ENCODE data around the gene ZRANB3. TPM values are rescaled to one million over a fixed set of nuclear protein-coding genes. Genes with fewer than 3 reads are reported as not detected.
"Not testable (repeated sequence)": the region's sequence is repeated elsewhere in the genome, so short reads cannot be mapped to it uniquely, and the experiment has no call there.

ZRANB3 gene
- total and polyA plus RNA-seq, 8 donors = 0.91 to 6.1 (median 4.1) TPM

DNA sequence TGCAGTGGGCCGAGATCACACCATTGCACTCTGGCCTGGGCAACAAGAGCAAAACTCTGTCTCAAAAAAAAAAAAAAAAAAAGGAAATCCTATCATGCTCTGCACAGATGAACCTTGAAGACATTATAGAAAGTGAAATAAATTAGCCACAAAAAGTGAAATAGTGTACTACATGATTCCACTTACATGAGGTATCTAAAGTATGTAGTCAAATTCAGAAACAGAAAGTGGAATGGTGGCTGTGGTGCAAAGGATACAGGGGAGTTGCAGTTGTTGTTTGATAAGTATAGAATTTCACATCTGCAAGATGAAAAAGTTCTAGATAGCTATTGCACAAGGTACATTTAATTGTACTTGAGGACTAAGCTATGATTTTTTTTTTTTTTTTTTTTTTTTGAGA lies 5.2 kb downstream of the ZRANB3 start:
- DNase-seq (no peak), FAIRE-seq (no peak), ATAC-seq (no peak)
- WGBS, 2 donors = 100% methylated on average over 1 of the region's 1 CpG
- Histone ChIP-seq H3K9me3 (no peaks in the 10 kb centered on the region), H3K27ac (no peak overlapping the region), H3K4me1 (no peaks in the 10 kb centered on the region), H3K4me3 (no peak overlapping the region), H3K36me3 (no peaks in the 10 kb centered on the region), H3K27me3 (no peaks in the 10 kb centered on the region)
- intact Hi-C loops (cut with DNase I) = no loop called here
- no peak for TF ChIP-seq CTCF (IDR thresholded peaks at IDR 0.05)

DNA sequence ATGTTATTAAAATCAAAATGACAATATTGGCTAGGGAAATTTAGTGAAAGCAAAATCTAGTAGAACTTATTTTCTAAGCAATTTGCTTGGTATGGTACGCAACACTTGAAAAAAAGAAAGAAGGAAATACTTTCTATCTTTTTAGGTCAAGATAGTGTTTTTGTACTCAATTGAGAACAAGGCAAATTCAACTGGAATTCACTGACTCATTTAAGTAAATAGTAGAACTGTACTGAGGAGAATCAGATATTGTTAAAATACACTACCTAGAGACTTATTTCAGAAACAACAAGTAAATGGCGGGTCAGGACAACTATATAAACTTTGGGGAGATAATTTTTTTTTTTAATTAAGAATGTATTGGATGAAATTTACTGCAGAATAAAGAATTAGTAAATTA lies 18.9 kb downstream of the ZRANB3 start:
- no peaks in the 10 kb centered on the region for H3K27me3 ChIP-seq
- H3K4me3 ChIP-seq = no peak overlapping the region
- no peaks in the 10 kb centered on the region for H3K36me3 ChIP-seq
- DNase-seq (no peak), ATAC-seq (no peak), FAIRE-seq (no peak)
- H3K9me3 ChIP-seq = no peaks in the 10 kb centered on the region
- no peak for TF ChIP-seq CTCF (IDR thresholded peaks at IDR 0.05)
- intact Hi-C loops (cut with DNase I) = no loop called here
- whole genome bisulfite sequencing, 2 donors = 98% methylated on average over 2 of the region's 2 CpGs
- no peak overlapping the region for H3K27ac ChIP-seq
- H3K4me1 ChIP-seq = no peaks in the 10 kb centered on the region

DNA sequence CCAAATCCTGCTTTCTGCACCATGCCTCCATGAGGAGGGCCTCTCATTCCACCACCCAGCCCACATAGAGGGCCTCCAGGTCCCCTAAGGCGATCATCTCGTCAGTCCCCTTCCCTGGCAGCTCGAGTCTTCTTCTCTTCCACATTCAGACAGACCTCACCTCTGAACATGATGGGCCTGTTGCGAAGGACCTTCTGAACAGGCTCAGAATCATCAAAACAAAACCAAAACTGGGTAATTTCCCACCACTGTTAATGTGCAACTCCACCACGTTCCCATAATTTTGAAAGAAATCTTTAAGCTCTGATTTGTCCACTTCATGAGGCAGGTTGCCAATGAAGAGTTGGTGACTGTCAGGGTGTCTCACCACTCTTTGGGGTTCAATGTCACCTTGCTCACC lies 20.4 kb downstream of the ZRANB3 start:
- 94 to 96% methylated on average over 5 of the region's 5 CpGs for WGBS, 2 donors
- intact Hi-C loops (cut with DNase I) = no loop called here
- Histone ChIP-seq H3K4me3 (no peak overlapping the region), H3K27me3 (no peaks in the 10 kb centered on the region), H3K9me3 (no peaks in the 10 kb centered on the region), H3K27ac (no peak overlapping the region), H3K36me3 (no peaks in the 10 kb centered on the region), H3K4me1 (no peaks in the 10 kb centered on the region)
- ATAC-seq (no peak), FAIRE-seq (no peak), DNase-seq (no peak)
- no peak for TF ChIP-seq CTCF (IDR thresholded peaks at IDR 0.05)

- Histone ChIP-seq H3K27ac (no peak overlapping the region), H3K4me1 (no peaks in the 10 kb centered on the region), H3K9me3 (no peaks in the 10 kb centered on the region), H3K4me3 (no peak overlapping the region), H3K36me3 (no peaks in the 10 kb centered on the region), H3K27me3 (no peaks in the 10 kb centered on the region)
- no peak for DNase-seq
- intact Hi-C loops (cut with DNase I) = no loop called here
- no peak for ATAC-seq
- no peak for FAIRE-seq
- WGBS, 2 donors = 65 to 75% methylated on average over 1 of the region's 1 CpG
- no peak for TF ChIP-seq CTCF (IDR thresholded peaks at IDR 0.05)
Measured at GRCh38 chr2:135504811-135505210, 26.2 kb downstream of the ZRANB3 start.

DNA sequence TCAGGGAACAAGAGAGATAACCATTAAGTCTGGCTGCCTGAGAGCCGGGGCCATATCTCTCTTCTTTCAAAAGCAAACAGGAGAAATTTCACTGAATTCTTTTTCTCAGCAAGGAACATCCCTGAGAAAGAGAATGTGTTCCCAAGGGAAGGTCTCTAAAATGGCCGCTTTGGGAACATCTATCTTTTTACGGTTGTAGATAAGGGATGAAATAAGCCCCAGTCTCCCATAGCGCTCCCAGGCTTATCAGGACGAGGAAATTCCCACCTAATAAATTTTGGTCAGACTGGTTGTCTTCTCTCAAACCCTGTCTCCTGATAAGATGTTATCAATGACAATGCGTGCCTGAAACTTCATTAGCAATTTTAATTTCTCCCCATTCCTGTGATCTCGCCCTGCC lies 32.4 kb downstream of the ZRANB3 start:
- H3K36me3 ChIP-seq; ATAC-seq; H3K9me3 ChIP-seq; intact Hi-C loops (cut with DNase I); FAIRE-seq; DNase-seq; H3K27ac ChIP-seq; H3K4me1 ChIP-seq; H3K27me3 ChIP-seq; H3K4me3 ChIP-seq: not testable (repeated sequence)
- 97 to 98% methylated on average over 7 of the region's 7 CpGs for WGBS, 2 donors

GRCh38 chr2:135494917-135495316 lies 36.1 kb downstream of the ZRANB3 start:
- no peak for TF ChIP-seq CTCF (IDR thresholded peaks at IDR 0.05)
- Histone ChIP-seq H3K36me3 (peaks cover 0 to 7% (median 0%) of the 10 kb centered on the region in 3 donors), H3K4me3 (no peak overlapping the region), H3K27me3 (no peaks in the 10 kb centered on the region), H3K4me1 (no peaks in the 10 kb centered on the region), H3K9me3 (peaks cover 0 to 6% (median 0%) of the 10 kb centered on the region in 4 donors), H3K27ac (no peak overlapping the region)
- intact Hi-C loops (cut with DNase I) = no loop called here
- ATAC-seq (no peak), FAIRE-seq (no peak), DNase-seq (no peak)
- 95 to 97% methylated on average over 2 of the region's 2 CpGs for WGBS, 2 donors
